ENCODE results near the gene CYP17A1. TPM values are rescaled to one million over a fixed set of nuclear protein-coding genes. Genes with fewer than 3 reads are reported as not detected.

Gene CYP17A1
- total and polyA plus RNA-seq, 5 donors = 0.11 TPM; not detected in 4

DNA sequence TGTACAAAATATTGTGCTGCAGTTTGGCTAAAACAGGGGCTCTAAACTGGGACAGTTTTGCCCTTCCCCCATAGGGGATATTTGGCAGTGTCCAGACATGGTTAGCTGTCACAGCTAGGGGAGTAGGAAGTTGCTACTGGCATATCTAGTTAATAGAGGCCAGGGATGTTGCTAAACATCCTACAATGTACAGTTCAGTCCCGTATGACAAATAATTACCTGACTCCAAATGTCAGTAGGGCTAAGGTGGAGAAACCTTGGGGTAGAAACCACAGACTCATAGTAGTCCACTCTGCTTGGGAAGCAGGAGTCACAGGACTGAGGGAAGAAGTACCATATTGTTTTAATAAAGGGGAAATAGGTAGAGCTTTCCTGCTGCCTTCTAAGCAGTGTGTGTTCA, 53.6 kb downstream of the CYP17A1 start:
- intact Hi-C loops (cut with DNase I) = no loop called here
- 13% methylated on average over 1 of the region's 1 CpG for WGBS
- peaks cover 55% of the 10 kb centered on the region for H3K4me1 ChIP-seq (ENCODE audit: control insufficient read depth, insufficient read depth, low read length)
- peak overlapping the region; percentile 87 for H3K27ac ChIP-seq (ENCODE audit: low read length)
- no peaks in the 10 kb centered on the region for H3K9me3 ChIP-seq (ENCODE audit: control insufficient read depth, low read length)
- H3K4me3 ChIP-seq (ENCODE audit: low read length) = no peak overlapping the region
- ATAC-seq = peak; percentile 15 to 16
- DNase-seq = no peak
- no peaks in the 10 kb centered on the region for H3K27me3 ChIP-seq (ENCODE audit: control insufficient read depth, insufficient read depth)

DNA sequence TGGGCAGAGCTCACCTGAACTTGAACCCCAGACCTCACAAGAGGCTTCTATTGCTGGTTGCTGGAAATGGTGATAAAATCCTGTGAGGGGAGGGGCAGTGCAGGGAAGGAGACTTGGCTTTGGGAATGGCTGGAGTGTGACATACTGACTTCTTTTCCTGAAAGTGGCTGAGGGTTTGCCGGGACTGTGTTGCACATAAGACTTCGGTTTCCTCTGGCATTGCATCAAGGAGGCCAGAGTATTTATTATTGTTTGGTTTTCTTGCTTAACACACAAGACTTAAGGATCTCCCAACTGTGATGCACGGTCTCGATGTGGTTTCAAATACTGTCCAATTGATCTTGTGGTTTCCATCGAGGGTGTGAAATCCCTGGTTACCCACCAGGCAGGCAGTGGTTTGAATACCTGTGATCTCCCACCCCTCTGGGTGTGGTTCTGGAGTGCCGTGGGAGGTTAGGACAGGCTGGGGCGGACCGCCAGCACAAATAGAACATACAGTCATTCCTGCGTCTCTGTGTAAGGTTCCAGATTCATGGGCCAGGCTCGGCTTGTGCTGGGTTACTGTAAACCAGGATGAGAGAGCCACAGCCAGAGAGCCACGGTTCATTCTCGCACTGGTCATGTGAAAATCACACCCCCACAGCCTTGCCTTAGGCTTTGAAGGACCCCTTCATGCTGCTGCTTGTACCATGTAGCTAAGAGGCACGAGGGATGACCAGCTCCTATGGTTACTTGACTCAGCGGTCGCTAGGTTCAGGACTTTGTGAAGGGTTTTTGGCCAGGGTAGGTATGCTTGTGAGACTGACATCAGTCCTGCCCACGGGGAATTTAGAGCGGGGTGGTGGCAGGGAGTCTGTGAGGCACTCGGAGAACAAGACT, 54.3 kb downstream of the CYP17A1 start:
- no peaks in the 10 kb centered on the region for H3K27me3 ChIP-seq (ENCODE audit: control insufficient read depth, insufficient read depth)
- intact Hi-C loops (cut with DNase I) = no loop called here

DNA sequence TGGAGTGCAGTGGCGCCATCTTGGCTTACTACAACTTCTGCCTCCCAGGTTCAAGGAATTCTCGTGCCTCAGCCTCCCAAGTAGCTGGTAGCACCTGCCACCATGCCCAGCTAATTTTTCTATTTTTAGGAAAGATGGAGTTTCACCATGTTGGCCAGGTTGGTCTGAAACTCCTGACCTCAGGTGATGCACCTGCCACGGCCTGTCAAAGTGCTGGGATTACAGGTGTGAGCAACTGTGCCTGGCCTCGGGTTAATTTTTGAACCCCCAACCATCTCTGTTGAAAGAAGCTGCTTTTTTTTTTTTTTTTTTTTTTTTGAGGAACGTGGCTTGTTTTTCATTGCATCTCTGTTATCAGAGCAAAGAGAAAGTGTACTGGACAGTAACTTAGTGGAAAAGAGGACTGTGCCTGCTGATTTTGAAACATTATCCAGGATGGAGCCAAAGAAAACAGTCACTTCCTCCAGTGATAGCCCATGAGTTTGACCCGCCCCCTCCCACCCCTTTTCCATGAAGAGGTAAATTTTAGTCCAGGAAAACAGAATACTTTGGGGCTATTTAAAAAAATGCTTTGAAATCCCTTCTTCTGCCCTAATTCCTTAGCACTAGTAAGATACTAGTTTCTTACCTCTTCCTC, 55.2 kb downstream of the CYP17A1 start:
- WGBS = 49% methylated on average over 6 of the region's 6 CpGs
- Histone ChIP-seq H3K4me3 (ENCODE audit: low read length) (no peak overlapping the region), H3K4me1 (ENCODE audit: control insufficient read depth, insufficient read depth, low read length) (peaks cover 58% of the 10 kb centered on the region), H3K9me3 (ENCODE audit: control insufficient read depth, low read length) (no peaks in the 10 kb centered on the region), H3K27ac (ENCODE audit: low read length) (peak overlapping the region; percentile 87), H3K27me3 (ENCODE audit: control insufficient read depth, insufficient read depth) (no peaks in the 10 kb centered on the region)
- ATAC-seq (peak; percentile 67 to 72), DNase-seq (no peak)
- intact Hi-C loops (cut with DNase I) = no loop called here

More for the DNA sequence above, 54.3 kb downstream of the CYP17A1 start:
- no peaks in the 10 kb centered on the region for H3K9me3 ChIP-seq (ENCODE audit: control insufficient read depth, low read length)
- ATAC-seq (peak; percentile 78 to 85), DNase-seq (peak; percentile 73 to 92 (median 85))
- H3K27ac ChIP-seq (ENCODE audit: low read length) = peak overlapping the region; percentile 87
- WGBS = 17% methylated on average over 18 of the region's 18 CpGs
- H3K4me3 ChIP-seq (ENCODE audit: low read length) = no peak overlapping the region
- peaks cover 60% of the 10 kb centered on the region for H3K4me1 ChIP-seq (ENCODE audit: control insufficient read depth, insufficient read depth, low read length)

GRCh38 chr10:102781090-102781920, 55.9 kb downstream of the CYP17A1 start:
- Histone ChIP-seq H3K27me3 (ENCODE audit: control insufficient read depth, insufficient read depth) (no peaks in the 10 kb centered on the region), H3K9me3 (ENCODE audit: control insufficient read depth, low read length) (no peaks in the 10 kb centered on the region), H3K27ac (ENCODE audit: low read length) (peak overlapping the region; percentile 78), H3K4me3 (ENCODE audit: low read length) (no peak overlapping the region), H3K4me1 (ENCODE audit: control insufficient read depth, insufficient read depth, low read length) (peaks cover 53% of the 10 kb centered on the region)
- intact Hi-C loops (cut with DNase I) = no loop called here
- WGBS = 26% methylated on average over 8 of the region's 8 CpGs
- ATAC-seq (peak; percentile 30 to 34), DNase-seq (peak in 2 of 3 donors; percentile 45 to 74)

Other genes starting within 250 kb of the CYP17A1 start
- gene TRIM8, start 192.9 kb downstream of the CYP17A1 start, total RNA-seq = 100 to 1,000 TPM; 104 to 120 (median 109) TPM
- 71.4 TPM for gene TRIM8, start 192.9 kb downstream of the CYP17A1 start, polyA plus RNA-seq
- 10 to 100 TPM; 13.0 to 18.3 (median 14.9) TPM for gene ARL3, start 123.0 kb downstream of the CYP17A1 start, total RNA-seq
- gene ARL3, start 123.0 kb downstream of the CYP17A1 start, polyA plus RNA-seq = 16.3 TPM
- 1 to 10 TPM; 1.8 to 4.8 (median 2.4) TPM for gene SFXN2, start 122.8 kb downstream of the CYP17A1 start, total RNA-seq
- 1.8 TPM for gene SFXN2, start 122.8 kb downstream of the CYP17A1 start, polyA plus RNA-seq
- 10 to 100 TPM; 35.2 to 50.5 (median 37.8) TPM for gene WBP1L, start 93.5 kb downstream of the CYP17A1 start, total RNA-seq
- 19.1 TPM for gene WBP1L, start 93.5 kb downstream of the CYP17A1 start, polyA plus RNA-seq
- 10 to 100 TPM; 17.7 to 25.8 (median 20.4) TPM for gene BORCS7, start 16.8 kb upstream of the CYP17A1 start, total RNA-seq
- 24.4 TPM for gene BORCS7, start 16.8 kb upstream of the CYP17A1 start, polyA plus RNA-seq
- 10 to 100 TPM in 3 of 4 donors, 1 to 10 TPM in 1; 10.0 to 17.5 (median 14.1) TPM for gene AS3MT, start 32.1 kb upstream of the CYP17A1 start, total RNA-seq
- gene AS3MT, start 32.1 kb upstream of the CYP17A1 start, polyA plus RNA-seq = 35.2 TPM
- 1 to 10 TPM; 3.6 to 4.6 (median 3.8) TPM for gene CNNM2, start 80.9 kb upstream of the CYP17A1 start, total RNA-seq
- gene CNNM2, start 80.9 kb upstream of the CYP17A1 start, polyA plus RNA-seq = 1.4 TPM

Data from right cardiac atrium (tissue), 5 donors.